Activated CD4-positive, alpha-beta T cell treated with anti-CD3 and anti-CD28 coated beads, Interleukin-2, amount 10 ng/mL, durations not matched to agents 24 days and 14 days (primary cell): ENCODE measurements around the gene SCGB1D2. TPM values are rescaled to one million over a fixed set of nuclear protein-coding genes. Genes with fewer than 3 reads are reported as not detected.

Source experiments
- DNase-seq: peaks from one replicate; pipeline ENCODE4 v3.0.0; 2022
- H3K27ac Mint-ChIP-seq: one replicate; pipeline ENCODE4 v1.8.0; 2022; ENCODE audit warnings: mild to moderate bottlenecking, mixed read lengths
- H3K27me3 Mint-ChIP-seq: one replicate; pipeline ENCODE4 v1.8.0; 2022; ENCODE audit warnings: mixed read lengths
- H3K36me3 Mint-ChIP-seq: one replicate; pipeline ENCODE4 v1.8.0; 2022; ENCODE audit warnings: low read depth, mild to moderate bottlenecking, mixed read lengths
- H3K4me1 Mint-ChIP-seq: one replicate; pipeline ENCODE4 v1.8.0; 2021; ENCODE audit warnings: mixed read lengths
- H3K4me3 Mint-ChIP-seq: one replicate; pipeline ENCODE4 v1.8.0; 2022; ENCODE audit warnings: mild to moderate bottlenecking, moderate library complexity, mixed read lengths
- H3K9me3 Mint-ChIP-seq: one replicate; pipeline ENCODE4 v1.8.0; 2021; ENCODE audit warnings: mixed read lengths
- intact Hi-C: fragments of 100-400 bp; cut with micrococcal nuclease; formaldehyde crosslinking; loops from one replicate; pipeline ENCODE4 v1.15.1; 2023
- total RNA-seq: library from RNA; stranded (reverse); gene quantifications from 2 replicates; pipeline ENCODE4 v1.2.3, GENCODE V29; 2022

The SCGB1D2 gene
- total RNA-seq, 1 donor from 2014 or later, result not detected

DNA sequence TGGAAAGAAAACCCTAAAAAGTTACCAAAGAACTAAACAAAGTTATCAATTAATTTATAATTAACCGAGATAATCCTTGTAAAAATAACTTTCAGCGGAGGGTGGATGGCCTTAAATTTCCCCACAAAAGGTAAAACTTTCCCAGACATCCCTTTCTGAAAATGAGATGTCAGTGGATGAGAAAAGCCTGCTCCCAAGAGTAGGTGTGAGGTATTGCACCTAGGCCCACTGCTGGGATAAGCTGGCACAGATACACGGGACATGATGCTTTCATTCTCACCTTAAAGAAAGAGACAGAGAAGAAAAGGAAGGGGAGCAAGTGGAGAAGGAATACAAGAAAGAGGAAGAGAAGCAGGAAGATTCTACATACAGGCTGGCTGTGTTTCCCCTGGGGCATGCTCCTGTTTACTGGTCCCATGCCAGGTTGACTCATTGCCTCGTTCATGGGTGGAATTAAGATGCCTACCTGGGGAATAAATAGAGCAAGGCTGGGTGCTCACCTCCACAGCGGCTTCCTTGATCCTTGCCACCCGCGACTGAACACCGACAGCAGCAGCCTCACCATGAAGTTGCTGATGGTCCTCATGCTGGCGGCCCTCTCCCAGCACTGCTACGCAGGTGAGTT, 27.7 kb downstream of the SCGB1D2 start, which contains the start of gene SCGB2A2:
Gene SCGB2A2 (plus strand): TSS at position 505 of the 625 bp plus-strand sequence. CDS start 59 bp downstream, at position 564.
- Mint-ChIP-seq H3K36me3 (no peaks in the 10 kb centered on the region), H3K4me3 (no peak within 1 kb of the TSS), H3K27ac (no peak within 1 kb of the TSS), H3K4me1 (peaks cover 2% of the 10 kb centered on the region), H3K27me3 (peaks cover 6% of the 10 kb centered on the region), H3K9me3 (no peaks in the 10 kb centered on the region)
- DNase-seq, result no peak
- intact Hi-C loops, result no loop called here

GRCh38 chr11:62273284-62273683, 31.2 kb downstream of the SCGB1D2 start:
- DNase-seq, result no peak
- Mint-ChIP-seq H3K4me1 (no peaks in the 10 kb centered on the region), H3K9me3 (no peaks in the 10 kb centered on the region), H3K4me3 (no peak overlapping the region), H3K36me3 (no peaks in the 10 kb centered on the region), H3K27ac (no peak overlapping the region), H3K27me3 (peaks cover 6% of the 10 kb centered on the region)
- intact Hi-C loops, result no loop called here

GRCh38 chr11:62273789-62274275, 31.8 kb downstream of the SCGB1D2 start:
- no peaks in the 10 kb centered on the region for H3K9me3 Mint-ChIP-seq
- H3K36me3 Mint-ChIP-seq, result no peaks in the 10 kb centered on the region
- DNase-seq, result no peak
- intact Hi-C loops, result no loop called here
- H3K4me3 Mint-ChIP-seq, result no peak overlapping the region
- no peak overlapping the region for H3K27ac Mint-ChIP-seq
- no peaks in the 10 kb centered on the region for H3K4me1 Mint-ChIP-seq
- H3K27me3 Mint-ChIP-seq, result peaks cover 6% of the 10 kb centered on the region

DNA sequence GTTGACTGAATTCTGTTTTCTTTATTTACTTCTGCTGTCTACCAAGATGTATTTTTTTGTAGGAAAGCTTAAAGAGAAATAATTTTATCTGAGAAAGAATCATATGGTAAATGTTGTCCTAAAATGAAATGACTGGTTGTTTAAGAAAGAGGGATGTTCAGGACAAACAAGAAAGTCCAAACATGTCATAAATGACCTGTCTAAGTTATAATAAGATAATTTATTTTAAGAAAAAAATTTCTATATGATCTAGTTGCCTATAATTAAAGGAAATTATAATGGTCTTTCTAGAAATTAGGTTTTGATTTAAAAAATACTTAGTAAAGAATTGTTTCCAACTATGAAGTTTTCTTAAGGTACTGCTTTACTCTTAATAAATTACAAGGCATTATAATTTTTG, 38.4 kb downstream of the SCGB1D2 start:
- no peak for DNase-seq
- H3K4me3 Mint-ChIP-seq, result no peak overlapping the region
- intact Hi-C loops, result no loop called here
- no peaks in the 10 kb centered on the region for H3K36me3 Mint-ChIP-seq
- no peak overlapping the region for H3K27ac Mint-ChIP-seq
- H3K4me1 Mint-ChIP-seq, result no peaks in the 10 kb centered on the region
- peaks cover 6% of the 10 kb centered on the region for H3K27me3 Mint-ChIP-seq
- no peaks in the 10 kb centered on the region for H3K9me3 Mint-ChIP-seq

Other genes with a start within 250 kb of the SCGB1D2 start
- 95.0 and 102 TPM in 2 replicates for gene INCENP, start 118.2 kb upstream of the SCGB1D2 start, total RNA-seq
- not detected in 2 replicates for gene SCGB1D1, start 52.0 kb upstream of the SCGB1D2 start, total RNA-seq
- not detected in 2 replicates for gene SCGB2A1, start 33.6 kb upstream of the SCGB1D2 start, total RNA-seq
- gene SCGB2A2, start 27.9 kb downstream of the SCGB1D2 start, total RNA-seq, result not detected in 2 replicates
- not detected in 2 replicates for gene SCGB1D4, start 56.8 kb downstream of the SCGB1D2 start, total RNA-seq
- gene ASRGL1, start 95.2 kb downstream of the SCGB1D2 start, total RNA-seq, result 3.6 and 5.8 TPM in 2 replicates
- not detected in 2 replicates for gene SCGB1A1, start 176.8 kb downstream of the SCGB1D2 start, total RNA-seq